ENCODE data around the gene USP49. TPM values are rescaled to one million over a fixed set of nuclear protein-coding genes. Genes with fewer than 3 reads are reported as not detected.

Gene USP49
- total and polyA plus RNA-seq, 8 donors = 0.50 to 26.3 (median 4.6) TPM

- Histone ChIP-seq H3K4me3 (no peak overlapping the region), H3K36me3 (no peaks in the 10 kb centered on the region), H3K27me3 (no peaks in the 10 kb centered on the region), H3K9me3 (no peaks in the 10 kb centered on the region), H3K27ac (no peak overlapping the region), H3K4me1 (no peaks in the 10 kb centered on the region)
- WGBS, 5 donors = 83 to 89% (median 88%) methylated on average over 2 of the region's 2 CpGs
- no peak for DNase-seq
- intact Hi-C loops (cut with DNase I; ENCODE audit: low total_unique reads) = no loop called here
- TF ChIP-seq EP300 (IDR thresholded peaks at IDR 0.05) = no peak
- no peak for TF ChIP-seq POLR2A (IDR thresholded peaks at IDR 0.05)
- no peak for TF ChIP-seq CTCF (IDR thresholded peaks at IDR 0.05)
- TF ChIP-seq POLR2AphosphoS5 (IDR thresholded peaks at IDR 0.05) = no peak
Observed at GRCh38 chr6:41878246-41878645, 16.9 kb downstream of the USP49 start.

- intact Hi-C loops (cut with DNase I; ENCODE audit: low total_unique reads) = no loop called here
- no peaks in the 10 kb centered on the region for H3K27me3 ChIP-seq
- WGBS, 5 donors = 89 to 97% (median 93%) methylated on average over 2 of the region's 2 CpGs
Observed at GRCh38 chr6:41877051-41877680, 18.0 kb downstream of the USP49 start.

GRCh38 chr6:41874741-41875140, 20.4 kb downstream of the USP49 start:
- no peak for TF ChIP-seq CTCF (IDR thresholded peaks at IDR 0.05)
- no peak for TF ChIP-seq POLR2AphosphoS5 (IDR thresholded peaks at IDR 0.05)
- no peak for TF ChIP-seq POLR2A (IDR thresholded peaks at IDR 0.05)
- TF ChIP-seq EP300 (IDR thresholded peaks at IDR 0.05) = no peak
- H3K9me3 ChIP-seq = no peaks in the 10 kb centered on the region
- no peak overlapping the region for H3K4me3 ChIP-seq
- no peaks in the 10 kb centered on the region for H3K4me1 ChIP-seq
- H3K27ac ChIP-seq = no peak overlapping the region
- peaks cover 0 to 7% (median 2%) of the 10 kb centered on the region in 4 donors for H3K36me3 ChIP-seq
- intact Hi-C loops (cut with DNase I; ENCODE audit: low total_unique reads) = no loop called here
- no peaks in the 10 kb centered on the region for H3K27me3 ChIP-seq
- WGBS, 5 donors = 87 to 100% (median 89%) methylated on average over 1 of the region's 1 CpG
- no peak for DNase-seq

More at GRCh38 chr6:41877051-41877680, 18.0 kb downstream of the USP49 start:
- Histone ChIP-seq H3K4me3 (no peak overlapping the region), H3K27ac (no peak overlapping the region), H3K4me1 (no peaks in the 10 kb centered on the region), H3K9me3 (no peaks in the 10 kb centered on the region), H3K36me3 (no peaks in the 10 kb centered on the region)
- peak in 1 of 2 donors; percentile 17 for DNase-seq
- no peak for TF ChIP-seq POLR2AphosphoS5 (IDR thresholded peaks at IDR 0.05)
- TF ChIP-seq CTCF (IDR thresholded peaks at IDR 0.05) = no peak
- no peak for TF ChIP-seq POLR2A (IDR thresholded peaks at IDR 0.05)
- no peak for TF ChIP-seq EP300 (IDR thresholded peaks at IDR 0.05)

- Histone ChIP-seq H3K9me3 (no peaks in the 10 kb centered on the region), H3K27ac (no peak overlapping the region), H3K4me3 (no peak overlapping the region), H3K36me3 (peaks cover 0 to 7% (median 2%) of the 10 kb centered on the region in 4 donors), H3K4me1 (no peaks in the 10 kb centered on the region), H3K27me3 (no peaks in the 10 kb centered on the region)
- intact Hi-C loops (cut with DNase I; ENCODE audit: low total_unique reads) = no loop called here
- TF ChIP-seq CTCF (IDR thresholded peaks at IDR 0.05) (no peak), EP300 (IDR thresholded peaks at IDR 0.05) (no peak), POLR2AphosphoS5 (IDR thresholded peaks at IDR 0.05) (no peak), POLR2A (IDR thresholded peaks at IDR 0.05) (no peak)
- DNase-seq = no peak
- whole genome bisulfite sequencing, 5 donors = 93 to 96% (median 95%) methylated on average over 13 of the region's 13 CpGs
Observed at GRCh38 chr6:41872147-41872546, 23.0 kb downstream of the USP49 start.

Data from stomach (tissue), 9 donors.